Activated CD4-positive, alpha-beta T cell treated with anti-CD3 and anti-CD28 coated beads, Interleukin-2, amount 50 U/mL, for 48 hours (primary cell): ENCODE results near the gene RNF26.
A peak's percentile ranks its signal among the peaks of the same experiment; 100 is the strongest.

ENCODE experiments used
- DNase-seq, 2 experiments: peaks; one replicate each; pipeline ENCODE4 v3.0.0-alpha.2; 2020

Gene RNF26

DNA sequence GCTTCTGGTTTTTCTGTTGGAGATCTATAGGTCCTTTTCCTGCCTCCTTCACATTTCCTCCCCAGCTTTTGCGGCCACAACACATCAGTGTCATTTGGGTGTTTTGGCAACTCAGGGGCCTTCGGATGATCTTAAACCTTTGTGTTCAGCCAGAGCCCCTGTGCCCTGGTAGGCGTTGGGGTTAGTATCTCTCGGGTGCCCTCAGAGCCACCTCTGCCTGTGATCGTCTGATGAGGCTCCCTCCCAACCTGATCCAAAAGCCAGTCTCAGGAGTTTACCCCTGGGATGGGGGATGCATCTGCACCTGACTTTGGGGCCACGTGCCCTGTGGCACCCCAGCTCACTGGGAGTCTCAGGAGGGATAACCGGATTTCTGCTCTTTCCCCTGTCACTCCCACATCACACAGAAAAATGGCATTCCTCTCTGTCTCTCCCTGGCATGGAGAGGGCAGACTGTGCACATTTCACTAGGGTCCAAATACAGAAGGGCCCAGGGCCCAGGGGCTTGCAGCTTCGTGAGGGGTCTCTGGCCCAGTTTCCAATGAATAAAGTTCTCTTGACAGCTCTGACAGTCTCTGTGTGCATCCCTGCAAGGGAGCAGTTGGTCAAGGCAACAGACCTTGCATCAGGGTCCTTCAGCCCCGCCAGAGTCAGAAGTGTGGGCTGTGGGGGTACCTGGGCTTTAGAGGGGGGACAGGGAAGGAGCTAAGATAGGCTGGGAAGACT lies 2.6 kb downstream of the RNF26 start:
- no peak for DNase-seq

- DNase-seq: no peak
Measured at GRCh38 chr11:119337581-119338317, 3.4 kb downstream of the RNF26 start.

- peak; percentile 70 to 79 for DNase-seq
Measured at GRCh38 chr11:119338318-119338890, 4.1 kb downstream of the RNF26 start.

GRCh38 chr11:119338965-119339588 lies 4.8 kb downstream of the RNF26 start:
- DNase-seq: no peak

DNA sequence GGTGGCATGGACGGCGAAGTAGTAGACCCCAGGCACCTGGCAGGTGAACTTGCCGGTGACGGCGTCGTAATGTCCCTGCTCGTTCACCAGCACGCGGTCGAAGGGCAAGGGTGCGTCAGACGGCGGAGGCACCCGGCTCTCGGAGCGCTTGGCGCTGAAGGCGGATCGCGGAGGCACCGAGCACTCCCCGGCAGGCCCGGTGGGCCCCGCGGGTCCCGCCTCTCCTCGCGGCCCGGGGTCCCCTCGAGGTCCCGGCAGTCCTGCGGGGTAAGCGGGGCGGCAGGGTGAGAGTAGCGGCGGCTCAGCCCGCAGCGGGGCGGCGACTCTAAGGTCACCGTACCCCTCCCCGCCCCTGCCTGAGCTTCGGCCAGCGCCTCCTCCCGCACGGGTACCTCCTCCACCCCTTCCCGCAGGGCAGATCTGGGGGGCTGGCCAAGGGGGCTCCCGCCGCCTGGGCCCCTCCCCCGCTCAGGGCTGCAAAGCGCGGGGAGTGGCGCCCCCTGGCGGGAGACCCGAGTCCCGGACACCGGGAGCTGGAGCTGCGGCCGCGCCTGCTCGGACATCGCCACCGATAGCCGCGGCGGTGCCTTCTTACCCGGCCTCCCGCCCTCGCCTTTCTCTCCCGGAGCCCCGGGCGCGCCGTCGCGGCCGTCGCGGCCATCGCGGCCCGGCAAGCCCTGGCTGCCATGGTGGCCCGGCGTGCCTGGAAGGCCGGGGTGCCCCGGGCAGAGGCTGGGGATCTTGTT lies 5.4 kb downstream of the RNF26 start:
- DNase-seq: peak in 1 of 2 experiments; percentile 55

- no peak for DNase-seq
Measured at GRCh38 chr11:119340335-119341221, 6.3 kb downstream of the RNF26 start, which contains the start of gene C1QTNF5. Gene C1QTNF5, minus strand, starts transcription at chr11:119340883. Its CDS starts 486 bp downstream, at chr11:119340397.

DNA sequence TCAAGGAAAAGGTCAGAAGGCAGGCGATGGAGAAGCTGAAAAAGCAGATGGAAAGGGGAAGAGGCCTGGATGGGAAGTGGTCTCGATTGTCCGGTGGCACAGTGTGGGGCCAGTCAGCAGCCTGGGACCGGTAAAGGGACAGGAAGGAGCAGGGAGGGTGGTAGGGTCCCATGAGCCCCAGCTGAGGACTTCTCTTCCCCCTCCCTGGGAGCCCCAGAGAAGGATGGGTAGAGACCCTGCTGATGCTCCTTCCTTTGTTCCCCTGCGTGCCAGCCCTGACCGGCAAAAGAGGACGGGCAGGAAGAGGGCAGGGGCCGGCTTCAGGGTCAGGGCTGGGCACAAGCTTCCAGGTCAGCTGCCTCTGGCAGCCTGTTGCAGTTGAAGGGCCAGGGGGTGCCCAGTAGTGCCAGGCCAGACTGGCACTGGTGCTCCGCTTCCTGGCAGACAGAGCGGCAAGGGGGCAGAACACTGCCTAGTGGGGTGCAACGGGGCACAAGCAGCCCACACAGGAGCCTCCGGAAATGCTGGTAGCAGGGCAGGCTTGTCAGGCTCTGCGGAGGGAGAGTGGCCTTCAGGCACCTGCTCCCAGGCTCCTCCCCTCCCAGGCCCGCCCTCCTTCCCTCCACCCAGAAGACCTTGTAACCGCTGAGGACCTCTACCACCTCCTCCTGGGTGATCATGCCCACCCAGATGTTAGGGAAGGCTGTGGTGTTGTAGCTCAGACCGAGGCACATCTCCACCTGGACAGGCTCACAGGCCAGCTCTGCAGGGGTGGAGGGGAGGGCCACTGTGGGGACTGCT lies 7.1 kb downstream of the RNF26 start:
- DNase-seq: no peak

DNA sequence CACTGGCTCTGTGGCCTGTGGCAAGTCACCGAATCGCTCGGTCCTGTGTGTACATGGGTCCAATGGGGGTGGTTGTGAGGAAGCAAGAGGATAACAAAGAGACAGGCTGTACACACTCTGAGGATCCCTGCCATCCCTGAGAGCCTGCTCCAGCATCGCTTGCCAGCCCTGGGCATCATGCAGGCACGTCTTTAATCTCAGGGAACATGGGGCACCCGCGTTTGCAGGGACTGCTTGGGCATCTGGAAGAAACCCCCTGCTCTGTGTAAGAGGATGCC lies 7.6 kb downstream of the RNF26 start:
- no peak for DNase-seq

DNA sequence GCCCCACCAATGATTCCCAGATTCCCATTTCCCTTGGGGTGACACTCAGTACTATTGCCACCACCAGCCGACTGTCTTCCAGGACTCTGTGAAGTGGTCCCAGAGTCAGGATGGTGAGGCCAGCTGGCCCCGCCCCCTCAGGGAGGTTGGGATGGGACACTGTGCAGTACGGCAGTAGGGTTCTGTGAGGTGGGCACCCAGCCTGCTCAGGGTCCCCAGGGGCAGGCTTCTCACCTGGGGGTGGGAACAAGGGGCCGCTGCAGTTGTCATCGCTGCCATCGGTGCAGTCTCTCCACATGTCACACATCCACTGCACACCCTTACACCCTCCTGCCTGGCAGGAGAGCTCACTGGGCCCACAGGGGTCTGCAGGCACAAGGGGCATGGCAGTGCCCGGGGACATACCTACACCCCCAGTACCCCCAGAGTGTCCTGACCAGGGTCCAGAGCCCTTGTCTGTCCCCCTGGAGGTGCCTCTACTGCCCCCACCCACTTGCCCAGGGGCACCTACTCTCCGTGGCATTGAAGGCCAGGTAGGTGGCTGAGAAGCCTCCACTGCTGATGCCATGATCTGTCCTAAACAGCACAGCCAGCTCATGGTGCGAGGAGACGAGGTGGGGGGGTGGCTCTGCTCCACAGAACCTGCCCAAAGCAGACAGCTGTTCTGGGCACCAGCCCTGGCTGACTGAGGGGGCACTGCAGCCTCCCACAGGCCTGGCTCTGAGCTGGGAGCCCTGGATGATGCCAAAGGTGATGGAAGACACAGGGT lies 8.2 kb downstream of the RNF26 start:
- DNase-seq: no peak

GRCh38 chr11:119343726-119344125 lies 9.4 kb downstream of the RNF26 start:
- no peak for DNase-seq

DNA sequence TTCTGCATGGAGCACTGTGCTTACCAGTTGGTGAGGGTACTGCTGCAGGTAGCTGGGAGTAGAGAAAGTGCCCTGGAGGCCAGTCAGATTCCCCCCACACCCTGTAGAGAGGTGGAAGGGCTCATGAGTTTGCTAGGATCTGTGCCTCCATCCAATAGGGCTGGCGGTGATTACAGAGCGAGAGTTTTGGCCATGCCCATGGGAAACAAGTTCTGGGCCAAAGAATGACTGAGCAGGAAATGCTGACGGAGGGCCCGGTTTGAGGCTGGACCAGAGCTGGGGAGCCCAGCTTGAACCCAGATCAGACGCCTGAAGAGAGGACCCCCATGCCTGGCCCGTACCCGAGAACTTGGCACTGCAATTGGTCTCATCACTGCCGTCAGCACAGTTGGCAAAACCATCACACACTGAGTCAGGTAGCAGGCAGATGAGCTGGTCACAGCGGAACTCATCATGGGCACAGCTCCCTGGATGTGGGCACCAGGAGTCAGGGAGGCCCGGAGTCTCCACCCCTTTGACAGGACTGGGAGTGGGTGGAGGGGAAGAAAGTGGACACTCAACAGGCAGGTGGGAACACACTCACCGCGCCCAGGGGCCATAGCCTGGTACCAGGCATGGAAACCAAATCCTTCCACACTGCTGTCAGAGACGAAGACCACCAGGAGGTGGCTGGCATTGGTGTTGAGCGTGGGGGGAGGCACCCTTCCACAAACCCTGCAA lies 10.1 kb downstream of the RNF26 start:
- DNase-seq: no peak

- no peak for DNase-seq
Measured at GRCh38 chr11:119345685-119346084, 11.4 kb downstream of the RNF26 start.

GRCh38 chr11:119346605-119347004 lies 12.3 kb downstream of the RNF26 start, which contains the start of gene MFRP:
Gene MFRP, minus strand, starts transcription at chr11:119346705. Its CDS starts 192 bp downstream, at chr11:119346513.
- no peak for DNase-seq

GRCh38 chr11:119347242-119347641 lies 12.9 kb downstream of the RNF26 start:
- no peak for DNase-seq

DNA sequence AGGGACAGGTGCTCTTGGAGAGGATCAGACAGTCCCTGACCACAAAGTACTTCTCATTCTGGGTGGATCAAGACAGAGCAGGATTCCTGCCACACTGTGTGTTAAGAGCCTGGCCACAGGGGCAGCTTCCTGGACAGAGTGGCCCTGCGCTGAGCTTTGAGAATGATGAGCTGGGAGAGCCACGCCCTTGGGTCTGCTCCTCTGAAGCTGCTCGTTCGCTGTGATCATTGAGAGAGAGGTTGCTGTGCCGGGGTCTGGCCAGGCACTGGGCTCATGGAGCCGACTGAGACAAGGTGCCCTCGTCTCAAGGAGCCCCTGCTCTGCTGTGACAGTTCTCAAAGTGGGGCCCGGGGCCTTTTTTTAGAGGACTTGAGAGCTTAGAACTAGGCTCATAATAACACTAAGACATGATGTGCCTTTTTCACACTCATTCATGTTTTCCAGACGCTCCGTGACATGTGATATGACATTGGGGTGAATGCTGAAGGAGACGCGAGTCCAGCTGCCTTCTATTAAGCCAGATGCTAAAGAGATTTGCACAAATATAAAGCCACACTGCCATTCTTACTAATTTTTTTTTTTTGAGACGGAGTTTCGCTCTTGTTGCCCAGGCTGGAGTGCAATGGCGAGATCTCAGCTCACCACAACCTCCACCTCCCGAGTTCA lies 13.7 kb downstream of the RNF26 start:
- no peak for DNase-seq

DNA sequence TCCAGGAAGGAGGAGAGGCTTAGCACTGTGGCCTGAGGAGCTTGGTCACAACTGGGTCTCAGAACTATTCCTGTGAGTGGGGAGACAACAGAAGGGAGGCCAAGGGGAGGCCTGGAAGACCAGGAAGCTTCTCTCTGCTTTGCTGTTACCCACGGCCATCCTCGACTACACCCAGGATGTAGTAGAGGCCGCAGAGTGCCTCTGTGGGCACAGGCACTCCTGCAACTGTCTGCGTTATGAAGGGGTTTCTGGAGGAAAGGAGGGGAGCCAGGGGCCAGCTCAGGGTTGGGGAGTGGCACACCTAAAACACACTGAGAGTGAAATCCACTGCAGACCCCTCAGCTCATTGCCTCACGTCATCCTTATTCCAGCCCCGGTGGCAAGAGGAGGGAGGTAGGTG lies 16.0 kb downstream of the RNF26 start:
- DNase-seq: no peak

GRCh38 chr11:119351232-119351631 lies 16.9 kb downstream of the RNF26 start:
- no peak for DNase-seq

DNA sequence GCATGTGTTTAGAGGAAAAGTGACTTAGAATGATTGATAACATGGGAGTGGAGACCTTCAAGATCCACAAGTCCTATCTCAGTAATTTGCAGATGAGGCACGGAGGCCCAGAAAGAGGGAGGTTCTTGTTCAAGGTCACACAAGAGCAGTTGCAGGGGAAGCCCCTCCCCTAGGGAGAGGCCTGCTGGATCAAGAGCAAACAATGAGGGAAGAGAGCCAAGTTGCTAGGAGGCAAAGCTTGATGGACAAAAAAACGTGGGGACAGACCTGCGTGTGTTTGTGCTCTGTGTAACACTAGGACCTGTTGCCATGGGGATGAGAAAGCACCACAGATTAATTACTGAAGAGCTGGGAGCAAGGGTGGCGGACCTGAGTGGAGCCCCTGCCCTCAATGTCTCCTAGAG lies 18.5 kb downstream of the RNF26 start:
- no peak for DNase-seq
